IPS-20b (cell line): ENCODE results near the gene KLC3.
A peak's percentile ranks its signal among the peaks of the same experiment; 100 is the strongest.

Source experiments
- H3K27ac ChIP-seq: one replicate; pipeline ENCODE4 v1.5.1; 2013; ENCODE audit warnings: low read length
- H3K27me3 ChIP-seq: 2 replicates; pipeline ENCODE4 v1.6.1; 2013; ENCODE audit warnings: mild to moderate bottlenecking, low read length, inconsistent platforms; ENCODE audit not compliant: insufficient read depth
- H3K36me3 ChIP-seq: 2 replicates; pipeline ENCODE4 v1.6.1; 2013; ENCODE audit warnings: low read depth, mild to moderate bottlenecking, inconsistent platforms, low read length, moderate library complexity; ENCODE audit not compliant: insufficient read depth
- H3K4me1 ChIP-seq: 2 replicates; pipeline ENCODE4 v1.6.1; 2013; ENCODE audit warnings: mild to moderate bottlenecking, control low read depth, inconsistent platforms, low read length, moderate library complexity; ENCODE audit not compliant: insufficient read depth
- H3K4me3 ChIP-seq: 2 replicates; pipeline ENCODE4 v1.5.1; 2013; ENCODE audit warnings: mild to moderate bottlenecking, low read length, inconsistent platforms
- H3K9ac ChIP-seq: 2 replicates; pipeline ENCODE4 v1.6.1; 2013; ENCODE audit warnings: low read depth, mild to moderate bottlenecking, inconsistent platforms, low read length, moderate library complexity
- H3K9me3 ChIP-seq: 2 replicates; pipeline ENCODE4 v1.6.1; 2013; ENCODE audit warnings: mild to moderate bottlenecking, low read depth, low read length, inconsistent platforms; ENCODE audit not compliant: insufficient read depth

Gene KLC3

DNA sequence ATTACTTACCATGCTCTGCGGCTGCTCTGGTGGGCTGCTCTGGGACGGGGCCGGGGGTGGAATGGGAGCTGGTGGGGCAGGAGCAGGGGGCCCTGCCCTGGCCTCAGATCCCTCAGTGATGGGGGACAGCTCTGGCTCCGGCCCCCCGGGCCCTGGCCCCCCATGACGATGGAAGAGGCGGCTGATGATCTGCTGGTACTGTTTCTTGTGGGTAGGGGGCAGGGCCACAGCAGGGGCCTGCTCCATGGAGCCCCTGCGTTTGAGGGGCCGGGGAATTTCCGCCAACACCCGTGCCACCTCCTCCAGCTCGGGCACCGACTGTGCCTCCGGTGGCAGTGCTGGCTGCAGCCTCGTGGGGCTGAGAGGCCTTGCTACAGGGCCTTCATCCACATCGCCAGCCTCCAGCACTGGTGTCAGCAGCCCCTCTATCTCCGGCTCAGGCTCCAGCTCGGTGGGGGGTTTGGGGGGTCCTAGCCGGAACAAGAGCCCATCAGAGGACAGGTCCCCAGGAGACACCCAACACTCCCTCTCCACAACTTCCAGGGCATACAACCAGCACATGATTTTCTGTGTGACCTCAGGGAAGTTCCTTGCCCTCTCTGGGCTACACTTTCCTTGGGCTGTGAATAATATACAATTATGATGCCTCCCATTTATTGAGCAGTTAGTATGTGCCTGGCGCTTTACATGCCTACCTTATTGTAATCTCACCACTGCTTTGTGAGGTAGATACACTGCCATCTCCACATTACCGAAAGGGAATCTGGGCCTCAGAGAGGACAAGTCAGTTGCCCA, 51.5 kb downstream of the KLC3 start:
- no peaks in the 10 kb centered on the region for H3K9me3 ChIP-seq
- H3K27ac ChIP-seq, result no peak overlapping the region
- no peak overlapping the region for H3K4me3 ChIP-seq
- peaks cover 21% of the 10 kb centered on the region; the same call in 1 of the 2 replicates for H3K27me3 ChIP-seq
- no peaks in the 10 kb centered on the region for H3K36me3 ChIP-seq
- no peaks in the 10 kb centered on the region for H3K4me1 ChIP-seq
- H3K9ac ChIP-seq, result no peak overlapping the region

DNA sequence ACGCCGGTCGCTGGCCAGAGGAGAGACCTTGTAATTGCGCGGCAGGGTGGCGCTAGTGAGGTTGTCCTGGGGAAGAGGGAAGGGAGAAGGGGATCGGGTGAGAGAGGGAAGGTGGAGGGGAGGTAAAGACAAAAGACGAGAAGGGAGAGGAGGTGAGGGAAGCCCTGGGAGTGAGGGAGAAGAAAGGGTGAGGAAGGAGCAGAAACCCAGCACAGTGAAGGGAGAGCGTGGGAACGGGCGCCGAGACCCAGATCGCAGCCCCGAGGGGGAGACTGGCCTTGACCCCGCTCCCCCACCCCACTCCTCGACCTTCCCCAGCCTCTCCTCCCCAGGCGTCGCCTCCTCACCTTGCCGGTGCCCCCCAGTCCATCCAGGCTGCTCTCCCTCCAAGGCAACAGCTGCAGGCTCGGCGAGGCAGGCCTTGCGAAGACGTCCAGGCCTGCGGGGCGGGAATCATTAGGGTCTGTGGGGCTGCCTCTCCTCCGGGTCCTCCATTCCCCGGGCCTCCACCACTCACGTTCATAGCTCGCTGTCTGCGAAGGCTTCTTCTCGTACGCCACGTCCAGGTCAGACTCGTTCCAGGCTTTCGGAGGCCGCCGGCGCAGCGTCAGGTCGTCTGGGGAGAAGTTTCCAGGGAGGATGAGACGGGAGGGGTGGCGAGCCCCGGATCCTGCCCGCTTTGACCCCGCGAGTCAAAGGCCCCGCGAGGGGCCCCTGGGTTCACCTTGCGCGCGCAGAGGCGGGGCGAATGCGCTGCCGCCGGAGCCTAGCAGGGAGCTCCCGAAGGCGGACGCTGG, 55.5 kb downstream of the KLC3 start:
- Histone ChIP-seq H3K27me3 (peaks cover 35% of the 10 kb centered on the region; the same call in 1 of the 2 replicates), H3K9me3 (no peaks in the 10 kb centered on the region), H3K4me3 (peak overlapping the region; percentile 54; the same call in 1 of the 2 replicates), H3K9ac (no peak overlapping the region), H3K36me3 (no peaks in the 10 kb centered on the region), H3K27ac (no peak overlapping the region), H3K4me1 (no peaks in the 10 kb centered on the region)

DNA sequence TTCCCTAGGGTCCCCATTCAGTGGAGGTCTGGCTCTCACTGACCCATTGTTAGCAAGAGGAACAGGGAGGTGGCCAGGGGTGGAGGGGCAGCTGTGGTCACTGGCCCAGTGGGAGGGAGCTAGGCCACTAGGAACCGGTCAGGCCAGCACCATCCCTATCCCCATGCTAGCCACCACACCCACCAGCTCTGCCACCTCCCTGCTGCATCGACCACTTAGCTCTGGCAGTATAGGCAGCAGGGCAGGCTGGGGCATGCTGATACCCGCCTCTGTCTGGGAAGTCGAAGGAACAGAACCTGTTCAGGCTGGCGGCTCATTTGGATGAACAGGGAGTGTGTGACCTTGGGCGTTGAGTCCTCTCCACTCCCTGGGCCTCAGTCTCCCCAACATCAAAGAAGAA, 59.6 kb downstream of the KLC3 start:
- Histone ChIP-seq H3K27me3 (peaks cover 68% of the 10 kb centered on the region), H3K4me1 (peaks cover 10% of the 10 kb centered on the region)

More for the DNA sequence above, 59.6 kb downstream of the KLC3 start:
- H3K4me3 ChIP-seq, result no peak overlapping the region
- no peak overlapping the region for H3K9ac ChIP-seq
- no peaks in the 10 kb centered on the region for H3K36me3 ChIP-seq
- H3K9me3 ChIP-seq, result no peaks in the 10 kb centered on the region
- no peak overlapping the region for H3K27ac ChIP-seq
